CD4-positive, alpha-beta T cell (primary cell): ENCODE data around the gene AUP1. TPM values are rescaled to one million over a fixed set of nuclear protein-coding genes. Genes with fewer than 3 reads are reported as not detected.

Source experiments
- ATAC-seq: fragments of 200-7000 bp; cut with Tn5 transposase; one replicate; pipeline ENCODE4 v1.10.0; 2022; ENCODE audit warnings: mild to moderate bottlenecking; ENCODE audit not compliant: poor library complexity
- CTCF ChIA-PET: fragments of 350-600 bp; sonication (Branson Sonifier 250); formaldehyde crosslinking; loops from one replicate; lab custom pipeline; 2021; ENCODE audit warnings: antibody characterized with exemption, inconsistent platforms; lab: Charles Lee
- POLR2A ChIA-PET: fragments of 350-600 bp; sonication (Branson Sonifier 250); formaldehyde crosslinking; loops from one replicate; lab custom pipeline; 2021; ENCODE audit warnings: antibody characterized with exemption, inconsistent platforms; lab: Charles Lee
- DNase-seq, 14 experiments: peaks; one replicate each; pipeline ENCODE4 v3.0.0-alpha.2; 2013 to 2020; ENCODE audit warnings: mixed read lengths in 2 of 14
- H3K27ac ChIP-seq, 2 donors: one replicate each; pipeline versions ENCODE4 v1.5.1 to v1.7.0; 2013; ENCODE audit warnings: low read length in 2 of 2, low read depth in 1 of 2, mild to moderate bottlenecking in 1 of 2
- H3K27me3 ChIP-seq, 2 experiments: 1 replicate in 1 of 2; 2 replicates in 1 of 2; pipeline versions ENCODE4 v1.6.1 to v1.7.0; 2013; ENCODE audit warnings: low read length in 2 of 2, control low read depth in 1 of 2, mild to moderate bottlenecking in 1 of 2, moderate library complexity in 1 of 2; ENCODE audit not compliant: insufficient read depth in 2 of 2, control insufficient read depth in 1 of 2
- H3K36me3 ChIP-seq: one replicate; pipeline ENCODE4 v1.6.1; 2013; ENCODE audit warnings: low read length, control low read depth; ENCODE audit not compliant: insufficient read depth
- H3K4me1 ChIP-seq: one replicate; pipeline ENCODE4 v1.6.1; 2013; ENCODE audit warnings: low read length, control low read depth; ENCODE audit not compliant: insufficient read depth
- H3K4me3 ChIP-seq: one replicate; pipeline ENCODE4 v1.5.1; 2013; ENCODE audit warnings: mild to moderate bottlenecking, low read length, moderate library complexity
- H3K9me3 ChIP-seq, 2 experiments: 1 replicate in 1 of 2; 2 replicates in 1 of 2; pipeline versions ENCODE4 v1.6.1 to v1.7.0; 2013; ENCODE audit warnings: low read length in 2 of 2, mild to moderate bottlenecking in 2 of 2, control low read depth in 1 of 2, moderate library complexity in 1 of 2; ENCODE audit not compliant: control insufficient read depth in 1 of 2, insufficient read depth in 1 of 2
- H3K27ac Mint-ChIP-seq: one replicate; pipeline ENCODE4 v1.8.0; 2020; ENCODE audit warnings: mixed read lengths
- H3K27me3 Mint-ChIP-seq: one replicate; pipeline ENCODE4 v1.8.0; 2021; ENCODE audit warnings: mixed read lengths
- H3K36me3 Mint-ChIP-seq: one replicate; pipeline ENCODE4 v1.8.0; 2021; ENCODE audit warnings: low read depth, mixed read lengths
- H3K4me1 Mint-ChIP-seq: one replicate; pipeline ENCODE4 v1.8.0; 2021; ENCODE audit warnings: low read depth, mixed read lengths
- H3K4me3 Mint-ChIP-seq: one replicate; pipeline ENCODE4 v1.8.0; 2020; ENCODE audit warnings: mild to moderate bottlenecking, mixed read lengths
- H3K9me3 Mint-ChIP-seq: one replicate; pipeline ENCODE4 v1.8.0; 2020; ENCODE audit warnings: mixed read lengths
- CTCF ChIP-seq: fragments of 200-600 bp; IDR thresholded peaks from one replicate; pipeline ENCODE4 v1.8.0; 2022; ENCODE audit warnings: antibody characterized with exemption, mild to moderate bottlenecking
- intact Hi-C, 2 experiments: fragments of 100-400 bp; cut with DNase I in 1 of 2; cut with micrococcal nuclease in 1 of 2; formaldehyde crosslinking; loops; one replicate each; pipeline versions ENCODE4 v1.15.1 to v1.9.0; 2023 to 2025; cut with DNase I, micrococcal nuclease
- total RNA-seq, 174 experiments: library from RNA in 2 of 174; stranded (reverse) in 2 of 174; gene quantifications; one replicate each; pipeline ENCODE4 v1.2.3 and lab custom pipeline; 2021 to 2026

AUP1 gene
- total RNA-seq, 2 experiments from 2014 or later = 162 to 170 TPM

- H3K9me3 Mint-ChIP-seq = no peaks in the 10 kb centered on the region
- peaks cover 12% of the 10 kb centered on the region for H3K4me1 Mint-ChIP-seq
- H3K27me3 Mint-ChIP-seq = peaks cover 15% of the 10 kb centered on the region
- ChIA-PET CTCF (no interaction called here), POLR2A (interaction anchor here (1.4 to 1.9 kb wide), 2 partner anchors 10 to 84 kb away, joined by 4 to 5 read pairs; partner anchors contain the start of gene MRPL53)
- Histone ChIP-seq H3K27ac (no peak overlapping the region), H3K4me1 (peaks cover 28% of the 10 kb centered on the region), H3K4me3 (no peak overlapping the region), H3K9me3 (peaks cover 0 to 4% of the 10 kb centered on the region in 2 experiments), H3K36me3 (peaks cover 12% of the 10 kb centered on the region), H3K27me3 (no peaks in the 10 kb centered on the region)
- peak overlapping the region; percentile 84 for H3K27ac Mint-ChIP-seq
- H3K4me3 Mint-ChIP-seq = peak overlapping the region; percentile 94
- DNase-seq = no peak
- intact Hi-C loops = loop anchor here in 1 of 2 experiments (10.0 kb wide), 1 partner anchor 98 kb away; the partner anchor contains the start of gene SEMA4F
- no peak for TF ChIP-seq CTCF
- no peak for ATAC-seq
- H3K36me3 Mint-ChIP-seq = peaks cover 14% of the 10 kb centered on the region
These were observed 27.4 kb upstream of the AUP1 start for GRCh38 chr2:74556831-74557370.

DNA sequence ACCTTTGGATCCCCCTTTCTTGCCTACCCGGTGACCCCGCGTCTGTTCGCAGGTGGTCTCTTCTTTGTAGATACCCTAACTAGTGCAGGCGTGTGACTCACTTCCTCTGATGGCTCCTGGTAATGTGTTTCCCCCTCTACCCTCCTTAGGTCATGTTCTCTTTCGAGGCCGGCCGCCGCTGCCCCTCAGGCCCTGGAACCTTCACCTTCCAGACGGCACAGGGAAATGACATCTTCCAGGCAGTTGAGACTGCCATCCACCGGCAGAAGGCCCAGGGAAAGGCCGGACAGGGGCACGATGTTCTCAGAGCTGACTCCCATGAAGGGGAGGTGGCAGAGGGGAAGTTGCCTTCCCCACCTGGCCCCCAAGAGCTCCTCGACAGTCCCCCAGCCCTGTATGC is 26.7 kb upstream of the AUP1 start:
- H3K36me3 Mint-ChIP-seq = peaks cover 14% of the 10 kb centered on the region
- H3K4me1 Mint-ChIP-seq = peaks cover 12% of the 10 kb centered on the region
- ChIA-PET POLR2A (no interaction called here), CTCF (interaction anchor here (1.3 kb wide), 1 partner anchor 24 kb away, joined by 4 read pairs; no protein-coding TSS in a partner anchor)
- no peak for DNase-seq
- Histone ChIP-seq H3K4me3 (no peak overlapping the region), H3K27ac (no peak overlapping the region), H3K4me1 (peaks cover 28% of the 10 kb centered on the region), H3K27me3 (no peaks in the 10 kb centered on the region), H3K36me3 (peaks cover 12% of the 10 kb centered on the region), H3K9me3 (peaks cover 0 to 4% of the 10 kb centered on the region in 2 experiments)
- H3K4me3 Mint-ChIP-seq = peak overlapping the region; percentile 94
- no peaks in the 10 kb centered on the region for H3K9me3 Mint-ChIP-seq
- peaks cover 15% of the 10 kb centered on the region for H3K27me3 Mint-ChIP-seq
- no peak for ATAC-seq
- intact Hi-C loops = loop anchor here in 1 of 2 experiments (10.0 kb wide), 1 partner anchor 99 kb away; the partner anchor contains the start of gene SEMA4F
- peak overlapping the region; percentile 84 for H3K27ac Mint-ChIP-seq
- TF ChIP-seq CTCF = no peak

DNA sequence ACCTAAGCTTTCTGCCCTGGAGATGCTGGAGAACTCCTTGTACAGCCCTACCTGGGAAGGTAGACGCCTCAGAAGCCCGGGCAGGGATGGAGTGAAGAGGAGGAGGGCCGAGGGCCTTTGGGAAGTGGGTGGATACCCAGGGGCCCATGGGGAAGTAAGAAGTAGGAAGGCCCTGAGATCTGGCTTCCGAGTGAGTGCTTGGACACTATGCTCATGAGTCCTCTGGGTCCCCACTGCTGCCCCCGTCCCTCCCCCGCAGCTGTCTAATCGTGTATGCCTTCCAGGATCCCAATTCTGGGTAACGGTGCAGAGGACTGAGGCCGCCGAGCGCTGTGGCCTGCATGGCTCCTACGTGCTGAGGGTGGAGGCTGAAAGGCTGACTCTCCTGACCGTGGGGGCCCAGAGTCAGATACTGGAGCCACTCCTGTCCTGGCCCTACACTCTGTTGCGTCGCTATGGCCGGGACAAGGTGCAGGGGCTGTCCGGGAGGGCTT is 26.2 kb upstream of the AUP1 start:
- Mint-ChIP-seq H3K9me3 (no peaks in the 10 kb centered on the region), H3K27ac (peak overlapping the region; percentile 84), H3K4me3 (peak overlapping the region; percentile 94), H3K27me3 (peaks cover 16% of the 10 kb centered on the region), H3K4me1 (peaks cover 12% of the 10 kb centered on the region), H3K36me3 (peaks cover 14% of the 10 kb centered on the region)
- H3K27me3 ChIP-seq = no peaks in the 10 kb centered on the region
- peak in 2 of 14 experiments; percentile 28 to 33 for DNase-seq
- H3K4me3 ChIP-seq = peak overlapping the region; percentile 80
- H3K9me3 ChIP-seq = peaks cover 0 to 4% of the 10 kb centered on the region in 2 experiments
- intact Hi-C loops = loop anchor here in 1 of 2 experiments (10.0 kb wide), 1 partner anchor 99 kb away; the partner anchor contains the start of gene SEMA4F
- peaks cover 12% of the 10 kb centered on the region for H3K36me3 ChIP-seq
- ChIA-PET CTCF (interaction anchor here (1.3 kb wide), 1 partner anchor 24 kb away, joined by 4 read pairs; no protein-coding TSS in a partner anchor), POLR2A (no interaction called here)
- H3K4me1 ChIP-seq = peaks cover 28% of the 10 kb centered on the region
- no peak for TF ChIP-seq CTCF
- H3K27ac ChIP-seq = no peak overlapping the region
- no peak for ATAC-seq
